BJ (cell line): ENCODE measurements around the gene TNK2. TPM values are rescaled to one million over a fixed set of nuclear protein-coding genes. Genes with fewer than 3 reads are reported as not detected.
"Not testable (repeated sequence)": the region's sequence is repeated elsewhere in the genome, so short reads cannot be mapped to it uniquely, and the experiment has no call there.

Experiments used
- CTCF ChIA-PET: fragments of 350-600 bp; formaldehyde crosslinking; extraction: SDS; loops from one replicate; lab custom pipeline; 2021; ENCODE audit warnings: antibody characterized with exemption, inconsistent platforms; lab: Yijun Ruan, JAX
- POLR2A ChIA-PET: fragments of 300-600 bp; sonication (Branson Sonifier 250); formaldehyde crosslinking; extraction: SDS; loops from one replicate; lab custom pipeline; 2021; ENCODE audit warnings: antibody characterized with exemption; lab: Charles Lee
- DNase-seq: peaks from one replicate; pipeline ENCODE4 v3.0.0-alpha.2; 2011; ENCODE audit warnings: low read depth
- H3K27me3 ChIP-seq: 2 replicates; pipeline ENCODE4 v1.6.0; 2011; ENCODE audit warnings: low read length; ENCODE audit not compliant: control insufficient read depth, insufficient read depth
- H3K36me3 ChIP-seq: 2 replicates; pipeline ENCODE4 v1.5.1; 2011; ENCODE audit warnings: low read length; ENCODE audit not compliant: control insufficient read depth, insufficient read depth
- H3K4me3 ChIP-seq: 2 replicates; pipeline ENCODE4 v1.5.1; 2011; ENCODE audit warnings: low read depth, mild to moderate bottlenecking, control low read depth, low read length
- polyA minus RNA-seq: library from RNA; depleted of rRNA, polyadenylated mRNA; stranded (reverse); fragments of >200 nt; gene quantifications from 2 replicates; pipeline ENCODE4 v1.2.3, GENCODE V29; 2011; rRNA and poly(A)+ RNA removed
- polyA plus RNA-seq: library from polyadenylated mRNA; depleted of rRNA; stranded (reverse); fragments of >200 nt; gene quantifications from 2 replicates; pipeline ENCODE4 v1.2.3, GENCODE V29; 2011; rRNA removed
- TF ChIP-seq, protein P1 (sequence below): IDR thresholded peaks from 2 replicates; pipeline ENCODE4 v1.5.1; 2011; ENCODE audit warnings: low read depth, mild to moderate bottlenecking, control low read depth, inconsistent platforms, low read length, moderate library complexity; ENCODE audit not compliant: insufficient read depth

The TNK2 gene
- polyA plus RNA-seq, result 4.5 and 6.3 TPM in 2 replicates
- 7.9 and 8.6 TPM in 2 replicates for polyA minus RNA-seq

DNA sequence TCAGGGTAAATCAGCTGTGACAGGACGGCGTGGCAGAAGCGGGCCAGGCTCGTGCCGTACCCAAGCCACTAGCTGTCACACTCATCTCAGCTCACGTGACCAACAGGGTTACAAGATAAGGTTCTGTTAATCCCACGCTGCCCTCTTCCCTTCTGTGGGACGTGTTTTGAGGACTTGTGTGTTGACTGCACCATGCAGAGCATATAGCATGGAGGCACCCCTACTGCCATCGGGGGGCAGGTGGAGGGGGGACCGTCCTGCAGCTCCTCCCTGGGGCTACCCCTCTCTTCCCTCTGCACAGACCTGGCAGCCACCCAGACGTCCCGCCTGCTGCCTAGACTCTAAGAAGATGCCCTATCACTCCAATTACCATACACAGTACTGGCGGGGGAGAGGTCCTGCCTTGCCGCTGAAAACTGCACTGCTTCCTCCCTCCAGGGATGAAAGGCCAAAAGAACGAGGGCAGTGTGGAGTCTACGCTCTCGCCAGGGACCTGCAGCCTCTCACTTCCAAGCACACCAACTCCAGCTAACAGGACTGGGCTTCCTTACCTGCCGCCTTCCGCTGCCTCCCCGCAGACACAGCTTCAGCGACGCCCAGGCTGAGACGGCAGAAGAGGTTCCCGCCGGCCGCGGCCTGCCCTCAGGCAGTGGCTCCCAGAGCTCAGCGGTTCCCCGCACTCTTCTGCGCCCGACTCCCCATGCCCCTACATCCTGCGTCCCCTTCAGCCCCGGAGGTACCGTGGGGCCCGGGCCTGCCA is at the start of gene TNK2:
TSS of gene TNK2 (minus strand) at position 618 of the 760 bp plus-strand sequence. CDS start 19,963 bp downstream, outside the sequence.
- no peaks in the 10 kb centered on the region for H3K27me3 ChIP-seq
- ChIA-PET CTCF (interaction anchor here (1.2 to 4.0 kb wide), 6 partner anchors 10 to 57 kb away, joined by 3 to 32 read pairs (median 8); no protein-coding TSS in a partner anchor), POLR2A (interaction anchor here (0.6 kb wide), 1 partner anchor 12 kb away, joined by 3 read pairs; no protein-coding TSS in a partner anchor)
- peak within 1 kb of the TSS; percentile 59 for H3K4me3 ChIP-seq
- DNase-seq, result no peak
- H3K36me3 ChIP-seq, result no peaks in the 10 kb centered on the region
- TF ChIP-seq, protein P1, sequence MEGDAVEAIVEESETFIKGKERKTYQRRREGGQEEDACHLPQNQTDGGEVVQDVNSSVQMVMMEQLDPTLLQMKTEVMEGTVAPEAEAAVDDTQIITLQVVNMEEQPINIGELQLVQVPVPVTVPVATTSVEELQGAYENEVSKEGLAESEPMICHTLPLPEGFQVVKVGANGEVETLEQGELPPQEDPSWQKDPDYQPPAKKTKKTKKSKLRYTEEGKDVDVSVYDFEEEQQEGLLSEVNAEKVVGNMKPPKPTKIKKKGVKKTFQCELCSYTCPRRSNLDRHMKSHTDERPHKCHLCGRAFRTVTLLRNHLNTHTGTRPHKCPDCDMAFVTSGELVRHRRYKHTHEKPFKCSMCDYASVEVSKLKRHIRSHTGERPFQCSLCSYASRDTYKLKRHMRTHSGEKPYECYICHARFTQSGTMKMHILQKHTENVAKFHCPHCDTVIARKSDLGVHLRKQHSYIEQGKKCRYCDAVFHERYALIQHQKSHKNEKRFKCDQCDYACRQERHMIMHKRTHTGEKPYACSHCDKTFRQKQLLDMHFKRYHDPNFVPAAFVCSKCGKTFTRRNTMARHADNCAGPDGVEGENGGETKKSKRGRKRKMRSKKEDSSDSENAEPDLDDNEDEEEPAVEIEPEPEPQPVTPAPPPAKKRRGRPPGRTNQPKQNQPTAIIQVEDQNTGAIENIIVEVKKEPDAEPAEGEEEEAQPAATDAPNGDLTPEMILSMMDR, result no peak

DNA sequence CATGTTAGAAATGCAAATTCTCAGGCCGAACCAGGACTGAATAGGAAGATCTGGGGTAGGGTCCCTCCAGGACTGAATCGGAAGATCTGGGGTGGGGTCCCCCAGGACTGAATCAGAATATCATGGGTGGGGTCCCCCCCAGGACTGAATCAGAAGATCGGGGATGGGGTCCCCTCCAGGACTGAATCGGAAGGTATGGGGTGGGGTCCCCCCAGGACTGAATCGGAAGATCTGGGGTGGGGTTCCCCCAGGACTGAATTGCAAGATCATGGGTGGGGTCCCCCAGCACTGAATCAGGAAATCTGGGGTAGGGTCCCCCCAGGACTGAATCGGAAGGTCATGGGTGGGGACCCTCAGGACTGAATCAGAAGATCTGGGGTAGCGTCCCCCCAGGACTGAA is 48.2 kb upstream of the TNK2 start:
- H3K36me3 ChIP-seq, result 0 out of 2 replicates have a peak, but pooled peaks cover 1% of the 10 kb centered on the region
- TF ChIP-seq, protein P1, result no peak
- ChIA-PET CTCF (no interaction called here), POLR2A (no interaction called here)
- H3K27me3 ChIP-seq, result no peaks in the 10 kb centered on the region
- no peak for DNase-seq
- no peak overlapping the region for H3K4me3 ChIP-seq

DNA sequence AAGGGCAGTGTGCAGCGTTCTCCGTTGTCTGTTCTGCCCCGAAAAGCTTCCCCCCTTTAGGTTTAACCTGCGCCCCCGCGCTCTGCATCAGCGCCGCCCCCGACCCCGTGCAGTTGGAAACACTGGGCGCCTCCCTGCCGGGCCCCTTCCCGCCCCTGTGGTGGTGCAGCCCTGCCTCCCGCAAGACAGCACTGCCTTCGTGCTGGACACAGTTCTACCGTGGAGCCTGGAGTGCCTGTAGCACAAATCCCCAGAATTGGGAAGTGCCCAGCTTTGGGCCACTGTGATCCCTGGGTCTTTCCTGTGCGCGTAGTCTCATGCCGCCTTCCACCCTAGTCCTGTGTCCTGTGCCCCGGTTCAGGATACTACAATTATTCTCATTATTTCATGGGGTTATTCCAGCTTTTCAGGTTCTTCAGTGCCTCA is 47.1 kb upstream of the TNK2 start:
- H3K36me3 ChIP-seq, H3K27me3 ChIP-seq, H3K4me3 ChIP-seq, CTCF ChIA-PET, DNase-seq, POLR2A ChIA-PET: not testable (repeated sequence)

DNA sequence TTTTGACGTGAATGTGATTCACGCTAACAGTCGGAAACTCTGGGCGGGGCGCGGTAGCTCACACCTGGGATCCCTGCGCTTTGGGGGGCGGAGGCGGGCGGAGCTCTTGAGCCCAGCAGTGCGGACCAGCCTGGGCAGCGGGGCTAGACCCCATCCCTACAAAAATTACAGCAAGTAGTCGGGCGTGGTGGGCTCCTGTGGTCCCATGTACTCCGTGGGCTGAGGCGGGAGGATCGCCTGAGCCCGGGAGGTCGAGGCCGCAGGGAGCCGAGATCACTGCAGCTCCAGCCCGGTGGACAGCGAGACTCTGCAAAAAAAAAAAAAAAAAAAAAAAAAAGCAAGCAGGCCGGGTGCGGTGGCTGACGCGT is 46.4 kb upstream of the TNK2 start:
- H3K4me3 ChIP-seq, result peak overlapping the region; percentile 47
- DNase-seq, H3K36me3 ChIP-seq, CTCF ChIA-PET, H3K27me3 ChIP-seq, POLR2A ChIA-PET: not testable (repeated sequence)

DNA sequence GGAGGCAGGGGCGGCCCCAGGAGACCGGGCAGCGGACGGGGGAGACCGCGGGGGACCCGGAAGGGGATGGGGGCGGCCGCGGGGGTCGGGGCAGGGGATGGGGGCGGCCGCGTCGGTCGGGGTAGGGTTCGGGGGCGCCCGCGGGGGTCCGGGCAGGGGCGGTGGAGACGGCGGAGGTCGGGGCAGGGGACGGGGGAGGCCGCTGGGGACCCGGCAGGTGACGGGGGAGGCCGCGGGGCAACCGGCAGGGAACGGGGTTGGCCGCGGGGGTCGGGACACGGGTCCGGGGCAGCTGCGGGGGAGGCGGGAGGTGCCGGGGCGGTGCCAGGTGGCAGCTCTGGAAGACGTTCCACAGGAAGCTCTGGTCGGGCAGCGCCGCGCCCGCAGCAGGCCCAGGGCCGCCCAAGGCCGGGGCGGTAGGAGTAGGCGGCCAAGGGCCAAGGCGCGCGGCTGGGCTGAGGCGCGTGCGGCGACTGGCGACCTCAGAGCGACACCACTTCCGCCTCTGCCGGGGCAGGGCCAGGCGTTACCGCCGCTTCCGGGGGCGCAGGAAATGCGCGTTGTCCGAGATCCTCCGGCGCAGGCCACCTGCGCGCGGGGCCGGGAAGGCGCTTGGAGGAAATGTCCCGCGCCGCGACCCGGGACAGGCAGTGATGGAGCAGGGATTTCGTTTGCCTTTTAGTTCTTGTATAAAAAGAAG is 45.9 kb upstream of the TNK2 start:
- CTCF ChIA-PET, H3K36me3 ChIP-seq, H3K27me3 ChIP-seq, POLR2A ChIA-PET: not testable (repeated sequence)
- peak overlapping the region; percentile 47 for H3K4me3 ChIP-seq
- DNase-seq, result peak; percentile 5

DNA sequence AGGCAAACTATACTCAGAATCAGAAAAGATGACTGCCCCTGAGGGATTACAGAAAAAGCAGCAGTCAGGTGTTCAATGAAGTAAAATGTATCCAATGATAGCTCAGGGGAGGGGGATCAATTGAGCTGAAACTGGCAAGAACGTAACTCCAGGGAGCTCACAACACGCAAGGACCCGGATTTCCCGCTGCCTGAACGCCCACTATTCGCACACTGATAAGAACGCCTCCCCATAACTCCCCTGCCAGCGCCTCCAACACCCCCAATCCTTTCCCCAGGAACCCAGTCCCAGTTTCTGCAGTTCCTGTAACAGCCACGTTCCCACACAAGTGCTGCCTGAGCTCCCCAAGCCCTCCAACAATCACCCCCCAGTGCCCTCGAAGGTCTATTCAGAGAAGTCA is 44.2 kb upstream of the TNK2 start:
- H3K27me3 ChIP-seq, H3K36me3 ChIP-seq, H3K4me3 ChIP-seq, POLR2A ChIA-PET, DNase-seq, CTCF ChIA-PET: not testable (repeated sequence)

DNA sequence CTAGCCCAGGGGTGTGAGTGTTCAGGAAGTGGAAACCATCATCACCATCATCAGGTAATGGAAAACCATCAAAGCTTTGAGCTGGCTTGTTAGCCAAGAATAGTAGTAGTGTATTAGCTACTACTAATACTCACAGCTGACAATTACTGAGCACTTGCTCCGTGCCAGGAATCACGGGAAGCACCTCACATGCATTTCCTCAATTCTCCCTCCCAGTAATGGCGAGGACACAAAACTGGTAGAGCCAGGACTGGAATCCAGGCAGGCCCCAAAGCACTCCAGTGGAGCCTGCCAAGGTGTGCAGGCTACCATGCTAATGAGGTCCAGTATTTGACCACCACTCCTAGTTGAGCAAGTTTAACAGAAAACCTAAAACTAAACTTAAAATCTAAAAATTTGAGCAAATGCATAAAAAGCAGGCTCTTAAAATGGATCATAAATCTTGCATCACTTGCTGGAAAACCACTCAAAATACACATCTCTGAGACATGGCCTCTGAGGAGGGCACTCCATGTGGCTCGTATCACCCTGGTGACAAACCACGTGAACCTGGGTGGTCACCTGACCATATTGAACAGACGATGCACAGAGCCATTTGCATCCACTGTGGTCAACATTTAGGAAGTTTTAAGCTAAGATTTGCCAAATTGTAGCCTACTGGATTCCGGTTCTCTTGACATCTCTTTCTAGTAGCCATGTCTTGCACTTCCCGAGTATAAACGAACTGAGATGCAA is 43.3 kb upstream of the TNK2 start:
- H3K27me3 ChIP-seq, H3K36me3 ChIP-seq, CTCF ChIA-PET, POLR2A ChIA-PET, DNase-seq, H3K4me3 ChIP-seq: not testable (repeated sequence)

DNA sequence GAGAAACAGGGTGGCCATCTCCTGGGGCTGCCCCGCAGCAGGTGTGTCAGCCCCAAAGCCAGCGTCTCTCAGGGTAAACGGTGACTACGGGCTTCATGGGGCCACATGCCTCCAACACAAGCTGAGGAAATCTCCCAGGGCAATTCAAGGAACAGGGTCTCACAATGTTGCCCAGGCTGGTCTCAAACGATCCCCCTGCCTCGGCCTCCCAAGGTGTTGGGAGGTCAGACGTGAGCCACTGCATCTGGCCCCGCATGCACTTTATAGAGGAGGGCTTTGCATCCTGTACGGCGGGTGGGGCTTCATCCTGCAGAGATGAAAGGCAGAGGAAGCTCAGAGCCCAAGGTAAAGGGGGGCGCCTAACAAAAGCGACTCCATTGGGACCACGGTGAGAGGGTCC is 42.4 kb upstream of the TNK2 start:
- POLR2A ChIA-PET, DNase-seq, CTCF ChIA-PET, H3K27me3 ChIP-seq, H3K4me3 ChIP-seq, H3K36me3 ChIP-seq: not testable (repeated sequence)

DNA sequence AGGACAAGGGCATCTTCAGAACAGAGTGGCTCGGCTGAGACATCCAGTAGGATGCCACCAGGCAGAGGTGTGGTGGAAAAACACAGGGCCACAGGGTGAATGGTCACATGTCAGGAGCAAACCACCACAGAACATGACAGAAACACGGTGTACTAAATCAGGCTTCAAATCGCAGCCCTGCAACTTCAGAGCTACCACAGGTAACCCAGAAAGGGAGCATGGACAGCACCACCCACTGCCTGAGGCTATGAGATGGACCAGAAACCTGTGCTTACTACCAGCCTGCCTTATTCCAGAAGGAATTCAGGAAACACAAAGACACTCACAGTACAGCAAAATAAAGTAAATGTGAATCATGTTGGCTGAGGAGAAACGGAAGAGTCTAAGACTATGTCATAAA is 41.8 kb upstream of the TNK2 start:
- POLR2A ChIA-PET, CTCF ChIA-PET, H3K27me3 ChIP-seq, H3K36me3 ChIP-seq, DNase-seq, H3K4me3 ChIP-seq: not testable (repeated sequence)

DNA sequence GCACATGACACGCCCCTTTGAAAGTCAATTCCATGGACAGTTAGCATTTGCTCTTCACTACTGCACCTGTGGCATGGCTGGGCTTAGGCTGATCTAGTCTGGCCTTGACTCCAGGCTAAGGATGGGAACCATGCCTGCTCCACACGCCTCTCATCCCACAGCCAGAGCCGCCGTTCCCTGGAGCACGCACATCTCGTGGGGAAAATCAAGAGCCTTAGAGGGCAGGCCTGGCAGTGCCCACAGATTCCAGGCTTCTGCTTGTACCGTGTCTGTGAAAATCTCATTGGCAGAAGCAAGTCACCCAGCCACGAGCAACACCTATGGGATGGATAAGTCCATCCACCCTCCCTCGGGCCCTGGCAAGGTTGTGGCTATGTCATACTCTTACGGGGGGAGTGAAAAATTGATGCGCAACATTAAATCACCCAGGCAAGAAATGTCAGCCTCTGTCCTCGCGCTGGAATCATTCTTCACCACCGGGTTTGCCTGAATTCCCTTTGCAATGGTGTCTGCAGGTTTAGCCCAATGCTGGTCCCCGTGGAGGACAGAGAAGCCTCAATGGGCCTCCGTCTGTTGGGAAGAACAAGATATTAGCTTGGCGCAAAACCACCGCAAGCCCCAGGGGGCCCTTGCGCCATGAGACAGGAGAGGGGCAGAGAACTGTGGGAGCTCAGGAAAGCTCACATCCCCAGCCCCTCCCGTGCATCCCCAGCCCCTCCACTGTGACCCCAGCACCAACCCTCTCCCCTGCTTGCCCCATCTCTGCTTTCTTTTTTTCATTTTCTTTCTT is 38.8 kb upstream of the TNK2 start:
- H3K27me3 ChIP-seq, H3K36me3 ChIP-seq, DNase-seq, CTCF ChIA-PET, H3K4me3 ChIP-seq, POLR2A ChIA-PET: not testable (repeated sequence)
